ENCODE results near the gene MED9. TPM values are rescaled to one million over a fixed set of nuclear protein-coding genes. Genes with fewer than 3 reads are reported as not detected.

MED9 gene
- polyA plus RNA-seq, 1 of the 3 experiments (the other 2 are of a cell fraction): 10.1 TPM

DNA sequence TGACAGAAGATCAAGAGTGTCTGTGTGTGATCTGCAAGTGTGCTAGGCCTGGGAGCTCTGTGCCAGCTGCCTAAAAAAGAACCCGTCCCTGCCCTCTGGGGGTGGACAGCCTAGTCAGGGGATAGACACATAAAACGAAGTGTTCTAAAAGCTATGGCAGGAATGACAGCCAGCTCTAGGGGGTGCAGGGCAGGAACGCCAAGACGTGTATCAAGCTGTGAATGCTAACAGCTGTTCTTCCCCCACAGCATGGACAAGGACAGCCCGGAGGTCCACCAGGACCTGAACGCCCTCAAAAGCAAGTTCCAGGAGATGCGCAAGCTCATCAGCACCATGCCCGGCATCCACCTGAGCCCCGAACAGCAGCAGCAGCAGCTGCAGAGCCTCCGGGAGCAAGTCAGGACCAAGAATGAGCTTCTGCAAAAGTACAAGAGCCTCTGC, 14.3 kb downstream of the MED9 start:
- H4K20me1 ChIP-seq (ENCODE audit: insufficient read depth): 0 out of 2 replicates have a peak, but pooled peaks cover 5% of the 10 kb centered on the region
- no peaks in the 10 kb centered on the region for H3K9me3 ChIP-seq
- no peaks in the 10 kb centered on the region for H3K9me2 ChIP-seq
- H3F3A ChIP-seq (replicated peaks; ENCODE audit: insufficient read depth): peaks cover 2% of the 10 kb centered on the region
- H3K4me1 ChIP-seq (ENCODE audit: control insufficient read depth in 1 of 2, insufficient read depth in 2 of 2, low read depth in 1 of 2, low read length in 1 of 2): peaks cover 0 to 3% of the 10 kb centered on the region in 2 experiments; a peak in 1 of 4 replicates
- no peak overlapping the region for H2AFZ ChIP-seq (ENCODE audit: low read depth)
- H3K79me2 ChIP-seq (ENCODE audit: insufficient read depth): peaks cover under 1% of the 10 kb centered on the region; the same call in 1 of the 2 replicates
- CTCF ChIA-PET: interaction anchor here (0.5 to 4.0 kb wide), 6 partner anchors 51 to 484 kb away, joined by 3 to 18 read pairs (median 6); no protein-coding TSS in a partner anchor
- H3K4me3 ChIP-seq (ENCODE audit: low read depth in 2 of 2, low read length in 1 of 2): no peak overlapping the region
- no peak for TF ChIP-seq GATA2 (CRISPR knock-in tag; IDR thresholded peaks at IDR 0.05)
- no peak for TF ChIP-seq RAD21 (IDR thresholded peaks at IDR 0.05; ENCODE audit: low read length)
- no peak for TF ChIP-seq NFIC (IDR thresholded peaks at IDR 0.05; ENCODE audit: borderline replicate concordance)
- TF ChIP-seq YY1 (IDR thresholded peaks at IDR 0.05; ENCODE audit: low read depth): no peak
- no peak for TF ChIP-seq TEAD4 (IDR thresholded peaks at IDR 0.05; ENCODE audit: borderline replicate concordance, insufficient read depth)
- TF ChIP-seq, protein P1, sequence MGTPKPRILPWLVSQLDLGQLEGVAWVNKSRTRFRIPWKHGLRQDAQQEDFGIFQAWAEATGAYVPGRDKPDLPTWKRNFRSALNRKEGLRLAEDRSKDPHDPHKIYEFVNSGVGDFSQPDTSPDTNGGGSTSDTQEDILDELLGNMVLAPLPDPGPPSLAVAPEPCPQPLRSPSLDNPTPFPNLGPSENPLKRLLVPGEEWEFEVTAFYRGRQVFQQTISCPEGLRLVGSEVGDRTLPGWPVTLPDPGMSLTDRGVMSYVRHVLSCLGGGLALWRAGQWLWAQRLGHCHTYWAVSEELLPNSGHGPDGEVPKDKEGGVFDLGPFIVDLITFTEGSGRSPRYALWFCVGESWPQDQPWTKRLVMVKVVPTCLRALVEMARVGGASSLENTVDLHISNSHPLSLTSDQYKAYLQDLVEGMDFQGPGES (IDR thresholded peaks at IDR 0.05; ENCODE audit: low read depth, low read length): no peak
- TF ChIP-seq, protein P2, sequence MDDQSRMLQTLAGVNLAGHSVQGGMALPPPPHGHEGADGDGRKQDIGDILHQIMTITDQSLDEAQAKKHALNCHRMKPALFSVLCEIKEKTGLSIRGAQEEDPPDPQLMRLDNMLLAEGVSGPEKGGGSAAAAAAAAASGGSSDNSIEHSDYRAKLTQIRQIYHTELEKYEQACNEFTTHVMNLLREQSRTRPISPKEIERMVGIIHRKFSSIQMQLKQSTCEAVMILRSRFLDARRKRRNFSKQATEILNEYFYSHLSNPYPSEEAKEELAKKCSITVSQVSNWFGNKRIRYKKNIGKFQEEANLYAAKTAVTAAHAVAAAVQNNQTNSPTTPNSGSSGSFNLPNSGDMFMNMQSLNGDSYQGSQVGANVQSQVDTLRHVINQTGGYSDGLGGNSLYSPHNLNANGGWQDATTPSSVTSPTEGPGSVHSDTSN (IDR thresholded peaks at IDR 0.05): no peak
- no peak for TF ChIP-seq TAF1 (IDR thresholded peaks at IDR 0.05; ENCODE audit: borderline replicate concordance, low read depth, low read length)
- TF ChIP-seq, protein P3, sequence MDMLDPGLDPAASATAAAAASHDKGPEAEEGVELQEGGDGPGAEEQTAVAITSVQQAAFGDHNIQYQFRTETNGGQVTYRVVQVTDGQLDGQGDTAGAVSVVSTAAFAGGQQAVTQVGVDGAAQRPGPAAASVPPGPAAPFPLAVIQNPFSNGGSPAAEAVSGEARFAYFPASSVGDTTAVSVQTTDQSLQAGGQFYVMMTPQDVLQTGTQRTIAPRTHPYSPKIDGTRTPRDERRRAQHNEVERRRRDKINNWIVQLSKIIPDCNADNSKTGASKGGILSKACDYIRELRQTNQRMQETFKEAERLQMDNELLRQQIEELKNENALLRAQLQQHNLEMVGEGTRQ (IDR thresholded peaks at IDR 0.05; ENCODE audit: borderline replicate concordance, low read depth, low read length): no peak
- TF ChIP-seq EP300 (IDR thresholded peaks at IDR 0.05; ENCODE audit: borderline replicate concordance in 1 of 2, low read depth in 1 of 2, low read length in 1 of 2): no peak
- no peak for TF ChIP-seq RCOR1 (IDR thresholded peaks at IDR 0.05; ENCODE audit: low read length)
- no peak for TF ChIP-seq MXI1 (IDR thresholded peaks at IDR 0.05; ENCODE audit: low read depth, low read length)
- TF ChIP-seq, protein P4, sequence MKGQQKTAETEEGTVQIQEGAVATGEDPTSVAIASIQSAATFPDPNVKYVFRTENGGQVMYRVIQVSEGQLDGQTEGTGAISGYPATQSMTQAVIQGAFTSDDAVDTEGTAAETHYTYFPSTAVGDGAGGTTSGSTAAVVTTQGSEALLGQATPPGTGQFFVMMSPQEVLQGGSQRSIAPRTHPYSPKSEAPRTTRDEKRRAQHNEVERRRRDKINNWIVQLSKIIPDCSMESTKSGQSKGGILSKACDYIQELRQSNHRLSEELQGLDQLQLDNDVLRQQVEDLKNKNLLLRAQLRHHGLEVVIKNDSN (IDR thresholded peaks at IDR 0.05; ENCODE audit: borderline replicate concordance, low read depth): no peak
- no peaks in the 10 kb centered on the region for H3K27me3 ChIP-seq (ENCODE audit: insufficient read depth)
- peaks cover 3 to 39% of the 10 kb centered on the region in 2 experiments for H3K36me3 ChIP-seq (replicated peaks in 1 of 2; ENCODE audit: control insufficient read depth in 1 of 2, insufficient read depth in 2 of 2, low read length in 1 of 2)
- WGBS (ENCODE audit: low lambda C conversion rate): 87% methylated on average over 10 of the region's 10 CpGs
- H3K27ac ChIP-seq (ENCODE audit: low read depth in 2 of 2, low read length in 1 of 2): no peak overlapping the region
- POLR2A ChIA-PET: no interaction called here
- no peak overlapping the region for H3K9ac ChIP-seq
- H3K4me2 ChIP-seq: no peak overlapping the region
- no peak for DNase-seq
